Naive thymus-derived CD4-positive, alpha-beta T cell (primary cell): ENCODE data around the gene ILRUN. TPM values are rescaled to one million over a fixed set of nuclear protein-coding genes. Genes with fewer than 3 reads are reported as not detected.

Source experiments
- ATAC-seq: fragments of 150-1000 bp; cut with Tn5 transposase; 2 replicates; pipeline ENCODE4 v1.10.0; 2021; ENCODE audit warnings: mild to moderate bottlenecking, moderate library complexity
- CTCF ChIA-PET: fragments of 350-600 bp; sonication (Branson Sonifier 250); formaldehyde crosslinking; loops from one replicate; lab custom pipeline; 2021; ENCODE audit warnings: antibody characterized with exemption; lab: Charles Lee
- POLR2A ChIA-PET: fragments of 350-600 bp; sonication (Branson Sonifier 250); formaldehyde crosslinking; loops from one replicate; lab custom pipeline; 2021; ENCODE audit warnings: antibody characterized with exemption, inconsistent platforms; lab: Charles Lee
- DNase-seq, 9 donors: peaks; one replicate each; pipeline versions ENCODE4 v3.0.0 to v3.0.0-alpha.2; 2020 to 2022; ENCODE audit warnings: mixed read lengths in 1 of 9
- H3K27ac ChIP-seq: one replicate; pipeline ENCODE4 v1.7.0; 2013; ENCODE audit warnings: mild to moderate bottlenecking, low read depth, low read length, moderate library complexity
- H3K27me3 ChIP-seq, 2 donors: one replicate each; pipeline ENCODE4 v1.7.0; 2013; ENCODE audit warnings: low read length in 2 of 2, mild to moderate bottlenecking in 2 of 2, moderate library complexity in 2 of 2; ENCODE audit not compliant: control insufficient read depth in 2 of 2, insufficient read depth in 2 of 2
- H3K36me3 ChIP-seq, 3 experiments: 1 replicate in 2 of 3; 2 replicates in 1 of 3; pipeline ENCODE4 v1.7.0; 2013; ENCODE audit warnings: low read length in 3 of 3, mild to moderate bottlenecking in 3 of 3, moderate library complexity in 1 of 3; ENCODE audit not compliant: insufficient read depth in 3 of 3, control insufficient read depth in 2 of 3
- H3K4me1 ChIP-seq, 2 donors: one replicate each; pipeline ENCODE4 v1.7.0; 2013; ENCODE audit warnings: low read length in 2 of 2, mild to moderate bottlenecking in 2 of 2, moderate library complexity in 1 of 2; ENCODE audit not compliant: control insufficient read depth in 2 of 2, insufficient read depth in 2 of 2
- H3K4me3 ChIP-seq: 2 replicates; pipeline ENCODE4 v1.7.0; 2013; ENCODE audit warnings: mild to moderate bottlenecking, low read length
- H3K9me3 ChIP-seq, 3 experiments: 1 replicate in 2 of 3; 2 replicates in 1 of 3; pipeline ENCODE4 v1.7.0; 2013; ENCODE audit warnings: low read length in 3 of 3; ENCODE audit not compliant: control insufficient read depth in 2 of 3
- H3K27ac Mint-ChIP-seq, 9 donors: one replicate each; pipeline ENCODE4 v1.8.0; 2020 to 2022; ENCODE audit warnings: mixed read lengths in 9 of 9, mild to moderate bottlenecking in 8 of 9, moderate library complexity in 5 of 9, inconsistent platforms in 2 of 9
- H3K27me3 Mint-ChIP-seq, 5 donors: one replicate each; pipeline ENCODE4 v1.8.0; 2021 to 2022; ENCODE audit warnings: mixed read lengths in 5 of 5, mild to moderate bottlenecking in 1 of 5
- H3K36me3 Mint-ChIP-seq, 5 donors: one replicate each; pipeline ENCODE4 v1.8.0; 2020 to 2022; ENCODE audit warnings: mixed read lengths in 5 of 5, mild to moderate bottlenecking in 3 of 5, inconsistent platforms in 1 of 5
- H3K4me1 Mint-ChIP-seq, 7 donors: one replicate each; pipeline ENCODE4 v1.8.0; 2020 to 2022; ENCODE audit warnings: mixed read lengths in 7 of 7, mild to moderate bottlenecking in 3 of 7, inconsistent platforms in 1 of 7
- H3K4me3 Mint-ChIP-seq, 10 donors: one replicate each; pipeline ENCODE4 v1.8.0; 2020 to 2022; ENCODE audit warnings: mild to moderate bottlenecking in 10 of 10, mixed read lengths in 10 of 10, moderate library complexity in 6 of 10, inconsistent platforms in 2 of 10
- H3K9me3 Mint-ChIP-seq, 11 donors: one replicate each; pipeline ENCODE4 v1.8.0; 2020 to 2022; ENCODE audit warnings: mixed read lengths in 11 of 11, mild to moderate bottlenecking in 4 of 11, inconsistent platforms in 1 of 11, moderate library complexity in 1 of 11
- intact Hi-C, 2 donors: fragments of 100-400 bp; cut with micrococcal nuclease; formaldehyde crosslinking; loops; one replicate each; pipeline ENCODE4 v1.15.1; 2023
- polyA plus RNA-seq, 2 donors: library from polyadenylated mRNA; unstranded; fragments of 300-500 nt; fragmentation: Illumina TruSeq; gene quantifications; one replicate each; pipeline ENCODE4 v1.2.3, GENCODE V29; 2021
- total RNA-seq, 6 experiments: library from RNA in 5 of 6; stranded (reverse) in 5 of 6; gene quantifications; 1 replicate in 5 of 6; 2 replicates in 1 of 6; pipeline ENCODE4 v1.2.3 and lab custom pipeline; 2021 to 2026

Gene ILRUN
- total and polyA plus RNA-seq, 7 experiments from 2014 or later, result 8.8 to 74.6 (median 49.2) TPM

- Histone ChIP-seq H3K9me3 (no peaks in the 10 kb centered on the region), H3K4me3 (no peak overlapping the region), H3K36me3 (no peaks in the 10 kb centered on the region), H3K4me1 (peaks cover 3 to 7% of the 10 kb centered on the region in 2 donors), H3K27me3 (no peaks in the 10 kb centered on the region), H3K27ac (no peak overlapping the region)
- H3K4me3 Mint-ChIP-seq, result peak overlapping the region in 2 of 10 donors; percentile 12 to 20
- H3K4me1 Mint-ChIP-seq, result peaks cover 34 to 72% (median 59%) of the 10 kb centered on the region in 7 donors
- peak overlapping the region in 3 of 9 donors; percentile 49 to 86 (median 70) for H3K27ac Mint-ChIP-seq
- ChIA-PET POLR2A (interaction anchor here (0.7 to 2.9 kb wide), 4 partner anchors 8 to 428 kb away, joined by 3 to 8 read pairs (median 4); partner anchors contain the start of gene HMGA1), CTCF (interaction anchor here (0.6 to 1.1 kb wide), 3 partner anchors 9 to 584 kb away, joined by 3 to 11 read pairs (median 4); no protein-coding TSS in a partner anchor)
- H3K9me3 Mint-ChIP-seq, result peaks cover 0 to 5% (median 0%) of the 10 kb centered on the region in 11 donors
- ATAC-seq (no peak), DNase-seq (no peak)
- peaks cover 0 to 20% (median 4%) of the 10 kb centered on the region in 5 donors for H3K36me3 Mint-ChIP-seq
- no peaks in the 10 kb centered on the region for H3K27me3 Mint-ChIP-seq
- intact Hi-C loops, result no loop called here
Measured at GRCh38 chr6:34665019-34665418, 31.5 kb downstream of the ILRUN start.

- peaks cover 3 to 7% of the 10 kb centered on the region in 2 donors for H3K4me1 ChIP-seq
- peak overlapping the region in 5 of 10 donors; percentile 6 to 55 (median 20) for H3K4me3 Mint-ChIP-seq
- H3K9me3 Mint-ChIP-seq, result peaks cover 0 to 5% (median 0%) of the 10 kb centered on the region in 11 donors
- intact Hi-C loops, result loop anchor here in 1 of 2 donors (1.0 kb wide), 1 partner anchor 8 kb away; no protein-coding TSS in a partner anchor
- H3K36me3 ChIP-seq, result no peaks in the 10 kb centered on the region
- no peak overlapping the region for H3K4me3 ChIP-seq
- H3K36me3 Mint-ChIP-seq, result peaks cover 0 to 20% (median 4%) of the 10 kb centered on the region in 5 donors
- no peak overlapping the region for H3K27ac ChIP-seq
- no peaks in the 10 kb centered on the region for H3K27me3 Mint-ChIP-seq
- DNase-seq, result no peak
- peaks cover 34 to 70% (median 58%) of the 10 kb centered on the region in 7 donors for H3K4me1 Mint-ChIP-seq
- H3K9me3 ChIP-seq, result no peaks in the 10 kb centered on the region
- ATAC-seq, result no peak
- H3K27me3 ChIP-seq, result no peaks in the 10 kb centered on the region
- peak overlapping the region in 8 of 9 donors; percentile 7 to 86 (median 40) for H3K27ac Mint-ChIP-seq
- POLR2A ChIA-PET, result interaction anchor here (0.7 to 2.9 kb wide), 4 partner anchors 7 to 428 kb away, joined by 3 to 8 read pairs (median 4); partner anchors contain the start of gene HMGA1
- CTCF ChIA-PET, result interaction anchor here (0.9 to 1.1 kb wide), 2 partner anchors 8 to 31 kb away, joined by 4 to 11 read pairs; no protein-coding TSS in a partner anchor
Measured at GRCh38 chr6:34664256-34664971, 32.2 kb downstream of the ILRUN start.

- ATAC-seq (peak; percentile 42), DNase-seq (no peak)
- H3K27ac Mint-ChIP-seq, result peak overlapping the region in 4 of 9 donors; percentile 20 to 70 (median 50)
- Histone ChIP-seq H3K27me3 (no peaks in the 10 kb centered on the region), H3K4me1 (peaks cover 3 to 7% of the 10 kb centered on the region in 2 donors), H3K36me3 (no peaks in the 10 kb centered on the region), H3K4me3 (no peak overlapping the region), H3K9me3 (no peaks in the 10 kb centered on the region), H3K27ac (no peak overlapping the region)
- ChIA-PET POLR2A (interaction anchor here (1.2 kb wide), 1 partner anchor 427 kb away, joined by 3 read pairs; the partner anchor contains the start of gene HMGA1), CTCF (interaction anchor here (0.7 to 0.9 kb wide), 2 partner anchors 7 to 19 kb away, joined by 3 to 4 read pairs; no protein-coding TSS in a partner anchor)
- peaks cover 34 to 74% (median 63%) of the 10 kb centered on the region in 7 donors for H3K4me1 Mint-ChIP-seq
- intact Hi-C loops, result loop anchor here in 1 of 2 donors (1.0 kb wide), 1 partner anchor 8 kb away; no protein-coding TSS in a partner anchor
- peak overlapping the region in 4 of 10 donors; percentile 6 to 59 (median 34) for H3K4me3 Mint-ChIP-seq
- H3K27me3 Mint-ChIP-seq, result no peaks in the 10 kb centered on the region
- peaks cover 0 to 20% (median 4%) of the 10 kb centered on the region in 5 donors for H3K36me3 Mint-ChIP-seq
- peaks cover 0 to 5% (median 0%) of the 10 kb centered on the region in 11 donors for H3K9me3 Mint-ChIP-seq
Measured at GRCh38 chr6:34663831-34664255, 32.7 kb downstream of the ILRUN start.

GRCh38 chr6:34663371-34663770 lies 33.2 kb downstream of the ILRUN start:
- H3K4me1 Mint-ChIP-seq, result peaks cover 32 to 76% (median 64%) of the 10 kb centered on the region in 7 donors
- ATAC-seq (no peak), DNase-seq (no peak)
- ChIA-PET POLR2A (no interaction called here), CTCF (interaction anchor here (0.7 kb wide), 2 partner anchors 20 to 104 kb away, joined by 3 read pairs; no protein-coding TSS in a partner anchor)
- no peaks in the 10 kb centered on the region for H3K9me3 ChIP-seq
- H3K27ac Mint-ChIP-seq, result peak overlapping the region in 3 of 9 donors; percentile 20 to 70 (median 37)
- H3K9me3 Mint-ChIP-seq, result peaks cover 0 to 5% (median 0%) of the 10 kb centered on the region in 11 donors
- H3K4me3 Mint-ChIP-seq, result peak overlapping the region in 3 of 10 donors; percentile 16 to 59 (median 51)
- no peak overlapping the region for H3K4me3 ChIP-seq
- no peaks in the 10 kb centered on the region for H3K27me3 ChIP-seq
- peaks cover 3 to 7% of the 10 kb centered on the region in 2 donors for H3K4me1 ChIP-seq
- intact Hi-C loops, result no loop called here
- H3K27me3 Mint-ChIP-seq, result no peaks in the 10 kb centered on the region
- no peak overlapping the region for H3K27ac ChIP-seq
- H3K36me3 ChIP-seq, result no peaks in the 10 kb centered on the region
- H3K36me3 Mint-ChIP-seq, result peaks cover 0 to 20% (median 4%) of the 10 kb centered on the region in 5 donors

GRCh38 chr6:34661357-34661756 lies 35.2 kb downstream of the ILRUN start:
- H3K27me3 ChIP-seq, result no peaks in the 10 kb centered on the region
- H3K4me3 Mint-ChIP-seq, result no peak overlapping the region
- ChIA-PET POLR2A (no interaction called here), CTCF (no interaction called here)
- DNase-seq (no peak), ATAC-seq (no peak)
- H3K27ac ChIP-seq, result no peak overlapping the region
- peaks cover 8 to 16% of the 10 kb centered on the region in 2 donors for H3K4me1 ChIP-seq
- no peaks in the 10 kb centered on the region for H3K36me3 ChIP-seq
- peaks cover 0 to 5% (median 0%) of the 10 kb centered on the region in 11 donors for H3K9me3 Mint-ChIP-seq
- H3K27me3 Mint-ChIP-seq, result no peaks in the 10 kb centered on the region
- peaks cover 31 to 75% (median 65%) of the 10 kb centered on the region in 7 donors for H3K4me1 Mint-ChIP-seq
- no peak overlapping the region for H3K4me3 ChIP-seq
- peak overlapping the region in 4 of 9 donors; percentile 41 to 72 (median 56) for H3K27ac Mint-ChIP-seq
- intact Hi-C loops, result loop anchor here in 1 of 2 donors (1.0 kb wide), 1 partner anchor 11 kb away; no protein-coding TSS in a partner anchor
- H3K9me3 ChIP-seq, result no peaks in the 10 kb centered on the region
- H3K36me3 Mint-ChIP-seq, result peaks cover 0 to 16% (median 4%) of the 10 kb centered on the region in 5 donors
